Ishikawa (cell line): ENCODE results near the gene EIPR1.

ENCODE experiments used
- CREB1 ChIP-seq: IDR thresholded peaks from 2 replicates; pipeline ENCODE4 v1.6.1; 2012; ENCODE audit warnings: low read depth
- REST ChIP-seq: IDR thresholded peaks from 2 replicates; pipeline ENCODE4 v1.6.1; 2012; ENCODE audit warnings: low read depth, mild to moderate bottlenecking

GRCh38 chr2:3196716-3197115 is 180.9 kb downstream of the EIPR1 start:
- no peak for TF ChIP-seq REST
- TF ChIP-seq CREB1, result no peak
